Measurements from ENCODE around the gene GFM2.
"Not testable (repeated sequence)": the region's sequence is repeated elsewhere in the genome, so short reads cannot be mapped to it uniquely, and the experiment has no call there.

GFM2 gene

DNA sequence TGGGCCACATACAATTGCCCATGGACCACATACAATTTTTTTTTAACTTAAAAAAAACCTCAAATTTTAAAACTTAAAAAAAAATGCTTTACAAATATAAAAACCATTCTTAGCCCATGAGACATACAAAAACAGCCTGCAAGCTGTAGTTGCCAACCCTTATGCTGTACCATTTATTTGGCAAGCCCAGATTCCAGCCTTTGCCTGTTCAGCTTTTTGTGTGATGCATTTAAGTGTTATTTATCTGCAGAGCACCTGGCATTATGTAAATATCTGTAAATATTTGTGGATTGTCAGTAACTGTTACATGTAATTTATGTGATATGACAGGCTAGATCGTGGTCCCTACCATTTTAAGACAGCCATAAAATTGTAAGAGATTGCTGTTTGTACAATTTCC, 49.3 kb downstream of the GFM2 start:
- no peak for DNase-seq

DNA sequence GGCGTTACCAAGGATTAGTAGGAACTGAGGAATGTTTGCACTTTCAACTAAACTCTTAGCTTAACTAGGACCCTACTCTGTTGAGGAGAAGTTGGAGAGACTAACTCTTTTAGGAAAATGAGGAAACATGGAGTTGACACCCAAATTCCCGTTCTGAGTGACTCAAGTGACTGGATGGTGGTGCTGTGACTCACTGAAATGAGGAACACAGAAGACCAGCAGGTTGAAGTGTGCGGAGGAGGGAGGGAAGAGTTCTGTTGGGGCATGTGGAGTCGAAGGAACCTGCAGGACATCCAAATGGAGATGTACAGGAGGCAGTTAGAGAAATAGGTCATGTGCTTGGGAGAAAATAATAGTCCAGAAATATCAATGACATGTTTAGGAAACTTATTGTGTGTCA, 73.7 kb downstream of the GFM2 start:
- no peak for DNase-seq

DNA sequence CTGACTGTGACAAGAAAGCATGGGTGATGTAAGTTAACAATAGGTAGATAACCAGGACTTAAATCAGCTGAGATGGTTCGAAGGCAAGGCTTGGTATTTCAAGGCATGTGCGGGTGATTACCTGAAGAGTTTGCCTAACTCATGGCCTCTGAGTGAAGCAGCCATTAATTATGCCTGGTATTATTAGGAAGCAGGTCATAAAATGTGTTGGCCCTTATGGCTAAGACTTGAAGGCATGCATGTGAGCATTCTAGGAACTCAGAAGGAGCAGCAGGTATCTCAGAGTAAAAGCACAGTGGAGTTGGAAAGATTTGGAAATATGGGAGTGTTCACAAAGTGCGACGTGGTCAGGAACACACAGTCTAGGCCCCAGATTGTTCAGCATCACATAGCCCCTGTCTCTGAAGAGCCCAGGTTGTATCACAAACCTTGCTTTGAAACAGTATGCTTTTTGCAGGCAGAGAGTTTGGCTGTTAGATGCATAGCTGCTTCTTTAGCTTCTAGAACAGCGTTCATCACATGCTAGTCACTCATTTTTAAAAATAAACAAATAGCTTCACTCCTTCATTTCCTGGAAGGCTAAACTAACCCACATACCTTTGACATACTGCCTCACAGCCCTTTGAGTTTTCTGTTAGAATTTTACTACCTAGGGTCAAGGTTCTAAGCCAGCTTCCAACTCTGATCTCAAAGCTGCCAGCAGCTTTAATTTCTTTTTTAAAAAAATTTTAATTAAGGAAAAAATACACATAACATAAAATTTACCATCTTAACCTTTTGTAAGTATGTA, 79.8 kb downstream of the GFM2 start:
- no peak for DNase-seq

DNA sequence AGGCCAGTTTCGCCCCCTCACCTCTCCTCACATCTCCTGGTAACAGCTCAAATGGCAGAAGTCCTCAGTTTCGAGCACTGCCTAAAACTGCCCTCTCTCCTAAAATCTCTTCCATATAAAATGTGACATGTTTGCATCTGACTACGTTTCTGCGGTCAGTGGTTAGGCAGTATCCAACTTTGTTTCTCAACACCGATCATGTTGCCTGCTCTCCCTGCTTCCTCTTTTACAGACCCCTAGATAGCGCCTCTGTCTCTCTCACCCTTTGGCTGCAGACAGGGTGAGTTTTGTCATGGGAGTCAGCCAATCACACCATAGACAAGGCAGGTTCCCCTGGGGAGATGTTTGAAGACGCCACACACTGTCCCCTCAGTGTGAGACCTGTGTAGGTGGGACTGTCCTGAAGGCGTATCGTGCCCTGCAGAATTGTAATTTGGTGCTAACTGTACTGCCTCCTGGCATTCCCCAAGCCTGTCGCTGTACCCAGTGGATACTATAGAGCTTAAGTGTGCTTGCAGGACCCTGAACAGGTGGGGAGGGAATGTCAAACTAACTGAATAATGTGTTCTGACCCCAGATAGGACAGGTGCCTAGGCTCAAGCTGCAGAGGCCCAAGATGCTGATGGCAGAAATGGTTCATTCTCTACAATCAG, 80.8 kb downstream of the GFM2 start:
- no peak for DNase-seq

- peak; percentile 92 for DNase-seq
Observed at GRCh38 chr5:74684900-74685851, 81.7 kb downstream of the GFM2 start, which contains the start of gene HEXB. Gene HEXB (plus strand): TSS chr5:74685233. CDS start chr5:74685261, 28 bp downstream.

GRCh38 chr5:74679966-74680365, 87.0 kb downstream of the GFM2 start:
- DNase-seq: no peak

GRCh38 chr5:74679300-74679699, 87.6 kb downstream of the GFM2 start:
- not testable (repeated sequence) for DNase-seq

DNA sequence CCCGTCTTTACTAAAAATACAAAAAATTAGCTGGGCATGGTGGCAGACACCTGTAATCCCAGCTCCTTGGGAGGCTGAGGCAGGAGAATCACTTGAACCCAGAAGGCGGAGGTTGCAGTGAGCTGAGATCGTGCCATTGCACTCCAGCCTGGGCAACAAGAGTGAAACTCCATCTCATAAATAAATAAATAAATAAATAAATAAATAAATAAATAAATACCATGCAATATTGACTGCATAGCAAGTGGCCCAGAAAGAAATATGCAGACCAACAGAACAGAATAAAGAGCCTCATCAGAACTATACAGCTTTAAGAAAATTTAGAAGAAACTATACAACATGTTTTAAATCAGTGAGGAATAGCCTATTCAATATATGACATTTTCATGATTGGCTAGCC, 88.8 kb downstream of the GFM2 start:
- not testable (repeated sequence) for DNase-seq

- DNase-seq: not testable (repeated sequence)
Observed at GRCh38 chr5:74676466-74676865, 90.5 kb downstream of the GFM2 start.

DNA sequence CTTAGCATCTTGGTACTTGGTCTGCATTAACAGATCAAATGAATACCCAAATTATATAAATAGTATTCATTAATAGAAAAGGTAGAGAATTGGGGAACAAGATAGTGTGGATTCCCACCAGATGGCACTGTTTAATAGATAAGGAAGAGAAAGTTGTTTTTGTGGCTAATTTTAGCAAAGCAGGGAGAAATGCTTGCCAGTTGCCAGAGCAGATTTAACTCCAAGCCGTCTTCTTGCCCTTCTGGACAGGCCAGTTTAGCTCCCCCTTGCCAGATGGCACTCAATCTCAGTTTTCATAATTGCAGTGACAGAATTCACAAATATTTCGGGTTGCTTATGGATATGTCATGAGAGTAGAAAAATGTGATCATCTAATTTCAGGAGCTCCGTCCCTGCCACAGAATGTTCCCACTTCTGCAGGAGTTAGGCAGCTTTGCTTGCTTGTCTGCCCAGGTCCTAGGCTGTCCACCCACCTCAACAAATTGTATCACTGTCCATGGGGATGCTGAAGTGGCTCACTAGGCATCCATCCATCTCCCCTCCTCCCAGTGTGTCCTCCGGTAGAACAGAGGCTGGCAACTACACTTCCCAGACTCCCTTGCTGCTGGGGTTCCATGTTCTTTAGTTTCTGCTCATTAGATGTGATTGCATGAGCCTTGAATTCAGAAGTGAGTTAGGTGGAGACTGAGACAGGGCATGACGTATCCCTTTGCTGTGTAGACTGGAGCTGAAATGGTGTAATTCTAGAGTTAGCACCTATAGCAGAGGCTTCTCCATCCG, 93.7 kb downstream of the GFM2 start:
- DNase-seq: no peak

GRCh38 chr5:74672215-74672877, 94.6 kb downstream of the GFM2 start:
- no peak for DNase-seq

All from right kidney (tissue), 1 donor.